Measurements from ENCODE around the gene HBG1. TPM values are rescaled to one million over a fixed set of nuclear protein-coding genes. Genes with fewer than 3 reads are reported as not detected.
"Not testable (repeated sequence)": the region's sequence is repeated elsewhere in the genome, so short reads cannot be mapped to it uniquely, and the experiment has no call there.

Gene HBG1
- not detected in 2 replicates for total RNA-seq

- not testable (repeated sequence) for DNase-seq (ENCODE audit: extremely low read depth, low read depth, low spot score)
Observed at GRCh38 chr11:5249807-5250396, at the start of gene HBG1. TSS of gene HBG1 (minus strand) at chr11:5249857. CDS start at chr11:5249804, 53 bp downstream.

GRCh38 chr11:5298451-5298850 is 48.8 kb upstream of the HBG1 start:
- DNase-seq (ENCODE audit: extremely low read depth, low read depth, low spot score): no peak

DNA sequence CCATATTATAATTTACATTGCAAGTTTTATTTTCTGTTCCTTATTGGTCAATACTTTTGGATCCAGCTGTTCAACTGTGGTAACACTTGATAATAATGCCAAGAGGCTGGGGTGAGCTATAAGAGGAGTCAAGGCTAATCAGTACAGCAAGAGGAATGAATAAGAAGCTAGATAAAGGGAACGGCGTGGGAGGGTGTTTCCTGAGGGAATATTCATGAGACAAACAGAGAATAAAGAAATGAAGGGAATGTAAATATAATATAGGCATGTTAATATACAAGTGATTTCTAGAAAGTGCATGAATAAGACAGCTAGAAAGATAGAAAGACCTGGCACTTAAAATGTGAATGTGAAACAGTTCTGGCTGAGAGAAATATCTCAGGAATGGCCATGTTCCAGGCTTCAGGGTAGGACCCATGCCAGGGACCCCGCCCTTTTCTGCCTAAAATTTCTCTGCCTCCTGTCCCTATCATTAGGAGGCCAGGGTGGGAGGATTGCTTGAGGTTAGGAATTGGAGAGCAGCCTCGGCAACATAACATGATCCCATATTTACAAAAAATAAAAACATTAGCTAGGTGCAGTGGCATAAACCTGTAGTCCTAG is 48.2 kb upstream of the HBG1 start:
- DNase-seq (ENCODE audit: extremely low read depth, low read depth, low spot score): no peak

- not testable (repeated sequence) for DNase-seq (ENCODE audit: extremely low read depth, low read depth, low spot score)
Observed at GRCh38 chr11:5294342-5294995, 44.8 kb upstream of the HBG1 start.

- no peak for DNase-seq (ENCODE audit: extremely low read depth, low read depth, low spot score)
Observed at GRCh38 chr11:5293028-5293427, 43.4 kb upstream of the HBG1 start.

DNA sequence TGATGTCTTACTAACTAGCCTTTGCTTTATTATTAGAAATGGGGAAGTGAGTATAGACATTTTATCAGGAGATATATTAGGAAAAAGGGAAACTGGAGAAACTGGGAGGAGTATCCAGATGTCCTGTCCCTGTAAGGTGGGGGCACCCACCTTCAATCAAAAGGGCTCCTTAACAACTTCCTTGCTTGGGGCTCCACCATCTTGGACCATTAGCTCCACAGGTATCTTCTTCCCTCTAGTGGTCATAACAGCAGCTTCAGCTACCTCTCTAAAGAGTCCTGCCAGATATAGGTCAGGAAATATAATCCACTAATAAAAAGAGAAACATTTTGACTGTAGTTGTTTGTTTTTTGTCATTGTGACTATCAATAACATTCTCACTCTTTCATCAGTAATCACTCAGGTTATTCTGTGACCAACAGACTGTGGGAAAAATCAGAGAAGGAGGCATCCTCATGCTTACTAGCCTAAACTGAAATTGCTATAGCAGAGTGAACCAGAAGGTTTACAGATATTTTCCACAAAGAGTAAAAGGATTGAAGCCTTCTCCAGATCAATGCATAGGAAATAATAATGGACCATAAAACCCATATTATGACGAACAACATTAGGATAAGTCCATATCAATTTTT is 41.7 kb upstream of the HBG1 start:
- DNase-seq (ENCODE audit: extremely low read depth, low read depth, low spot score): no peak

GRCh38 chr11:5290106-5290505 is 40.4 kb upstream of the HBG1 start:
- DNase-seq (ENCODE audit: extremely low read depth, low read depth, low spot score): no peak

GRCh38 chr11:5289696-5290095 is 40.0 kb upstream of the HBG1 start:
- DNase-seq (ENCODE audit: extremely low read depth, low read depth, low spot score): no peak

DNA sequence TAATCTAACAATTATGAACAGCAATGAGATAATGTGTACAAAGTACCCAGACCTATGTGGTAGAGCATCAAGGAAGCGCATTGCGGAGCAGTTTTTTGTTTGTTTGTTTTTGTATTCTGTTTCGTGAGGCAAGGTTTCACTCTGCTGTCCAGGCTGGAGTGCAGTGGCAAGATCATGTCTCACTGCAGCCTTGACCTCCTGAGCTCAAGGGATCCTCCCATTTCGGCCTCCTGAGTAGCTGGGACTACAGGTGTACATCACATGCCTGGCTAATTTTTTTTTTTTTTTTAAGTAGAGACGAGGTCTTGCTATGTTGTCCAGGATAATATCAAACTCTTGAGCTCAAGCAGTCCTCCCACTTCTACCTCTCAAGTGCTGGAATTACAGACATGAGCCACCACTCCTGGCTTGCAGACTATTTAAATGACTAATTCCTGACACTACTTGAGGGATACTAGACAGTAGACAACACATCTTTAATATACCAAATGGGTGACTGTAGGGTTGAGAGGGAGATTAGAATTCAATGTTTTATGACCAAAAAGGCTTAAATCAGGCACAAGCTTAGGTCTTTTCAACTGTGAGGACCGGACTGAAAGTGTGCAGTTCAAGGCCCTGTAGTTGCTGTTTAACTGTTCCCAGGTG is 39.4 kb upstream of the HBG1 start:
- DNase-seq (ENCODE audit: extremely low read depth, low read depth, low spot score): no peak

DNA sequence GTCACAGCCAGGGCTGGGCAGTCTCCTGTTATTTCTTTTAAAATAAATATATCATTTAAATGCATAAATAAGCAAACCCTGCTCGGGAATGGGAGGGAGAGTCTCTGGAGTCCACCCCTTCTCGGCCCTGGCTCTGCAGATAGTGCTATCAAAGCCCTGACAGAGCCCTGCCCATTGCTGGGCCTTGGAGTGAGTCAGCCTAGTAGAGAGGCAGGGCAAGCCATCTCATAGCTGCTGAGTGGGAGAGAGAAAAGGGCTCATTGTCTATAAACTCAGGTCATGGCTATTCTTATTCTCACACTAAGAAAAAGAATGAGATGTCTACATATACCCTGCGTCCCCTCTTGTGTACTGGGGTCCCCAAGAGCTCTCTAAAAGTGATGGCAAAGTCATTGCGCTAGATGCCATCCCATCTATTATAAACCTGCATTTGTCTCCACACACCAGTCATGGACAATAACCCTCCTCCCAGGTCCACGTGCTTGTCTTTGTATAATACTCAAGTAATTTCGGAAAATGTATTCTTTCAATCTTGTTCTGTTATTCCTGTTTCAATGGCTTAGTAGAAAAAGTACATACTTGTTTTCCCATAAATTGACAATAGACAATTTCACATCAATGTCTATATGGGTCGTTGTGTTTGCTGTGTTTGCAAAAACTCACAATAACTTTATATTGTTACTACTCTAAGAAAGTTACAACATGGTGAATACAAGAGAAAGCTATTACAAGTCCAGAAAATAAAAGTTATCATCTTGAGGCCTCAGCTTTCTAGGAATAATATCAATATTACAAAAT is 38.6 kb upstream of the HBG1 start:
- DNase-seq (ENCODE audit: extremely low read depth, low read depth, low spot score): no peak

GRCh38 chr11:5286901-5287300 is 37.2 kb upstream of the HBG1 start:
- no peak for DNase-seq (ENCODE audit: extremely low read depth, low read depth, low spot score)

DNA sequence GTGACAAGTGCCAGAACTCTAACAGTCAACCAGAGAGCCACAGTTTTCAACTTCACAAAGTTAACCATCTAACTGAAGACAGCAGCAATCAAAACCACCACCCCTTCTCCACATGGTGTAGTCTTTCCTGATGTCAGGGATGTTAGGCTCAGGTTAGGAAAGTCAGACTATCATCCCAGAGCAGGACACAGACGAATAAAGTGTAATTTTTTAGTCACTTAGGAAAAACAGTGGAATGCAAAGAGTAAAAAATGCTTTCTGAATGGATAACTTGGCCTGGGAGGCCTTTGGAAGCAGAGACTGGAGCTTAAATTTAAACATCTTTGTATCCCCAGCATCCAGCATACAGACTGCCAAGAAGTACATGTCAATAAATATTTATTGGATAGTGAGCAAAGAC is 36.7 kb upstream of the HBG1 start:
- no peak for DNase-seq (ENCODE audit: extremely low read depth, low read depth, low spot score)

DNA sequence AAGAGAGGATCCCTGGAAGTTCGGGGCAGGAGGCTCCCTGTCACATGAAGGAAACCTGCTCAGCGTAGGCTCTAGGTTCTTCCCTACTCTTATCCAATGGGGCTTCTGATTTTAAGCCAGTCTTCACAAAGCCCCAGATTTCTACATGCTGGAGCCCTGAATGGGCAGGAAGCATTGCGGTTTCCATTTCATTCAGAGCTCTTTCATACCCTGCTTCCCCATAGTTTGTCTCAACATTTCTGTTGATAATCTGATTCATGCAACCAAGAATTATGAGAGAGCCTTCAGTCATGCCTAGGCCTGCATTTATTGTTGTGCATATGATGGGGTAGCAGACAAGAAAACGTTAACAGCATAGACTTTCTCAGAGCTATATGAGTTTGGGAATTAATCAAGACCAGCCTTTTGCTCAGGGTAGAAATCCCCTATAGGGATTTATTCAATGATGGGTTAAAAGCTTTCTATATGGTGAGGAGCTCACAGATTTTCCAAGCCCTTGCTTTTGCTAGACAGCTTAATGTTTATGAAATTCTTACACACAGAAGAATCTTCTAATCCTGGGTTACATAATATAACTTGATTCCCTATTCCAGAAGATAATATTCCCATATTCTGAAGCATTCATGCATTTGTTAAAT is 36.2 kb upstream of the HBG1 start:
- no peak for DNase-seq (ENCODE audit: extremely low read depth, low read depth, low spot score)

DNA sequence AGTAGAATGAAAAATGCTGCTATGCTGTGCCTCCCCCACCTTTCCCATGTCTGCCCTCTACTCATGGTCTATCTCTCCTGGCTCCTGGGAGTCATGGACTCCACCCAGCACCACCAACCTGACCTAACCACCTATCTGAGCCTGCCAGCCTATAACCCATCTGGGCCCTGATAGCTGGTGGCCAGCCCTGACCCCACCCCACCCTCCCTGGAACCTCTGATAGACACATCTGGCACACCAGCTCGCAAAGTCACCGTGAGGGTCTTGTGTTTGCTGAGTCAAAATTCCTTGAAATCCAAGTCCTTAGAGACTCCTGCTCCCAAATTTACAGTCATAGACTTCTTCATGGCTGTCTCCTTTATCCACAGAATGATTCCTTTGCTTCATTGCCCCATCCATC is 35.0 kb upstream of the HBG1 start:
- DNase-seq (ENCODE audit: extremely low read depth, low read depth, low spot score): no peak

DNA sequence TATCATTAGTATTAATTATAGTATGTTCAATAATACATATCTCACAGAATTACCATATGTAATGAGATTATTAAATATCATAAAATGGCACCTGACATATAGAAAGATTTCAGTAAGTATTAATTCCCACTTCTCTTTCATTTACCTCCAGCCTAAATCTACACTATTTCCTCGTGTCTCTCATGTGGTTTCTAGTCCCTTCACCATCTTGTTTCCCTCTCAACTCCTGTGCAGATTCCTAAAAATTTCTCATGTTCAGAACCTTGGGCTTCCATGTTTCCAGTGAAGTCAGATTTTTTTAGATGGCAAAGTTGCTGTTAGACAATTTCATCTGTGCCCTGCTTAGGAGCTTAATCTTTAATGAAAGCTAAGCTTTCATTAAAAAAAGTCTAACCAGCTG is 34.2 kb upstream of the HBG1 start:
- no peak for DNase-seq (ENCODE audit: extremely low read depth, low read depth, low spot score)

GRCh38 chr11:5283086-5283485 is 33.4 kb upstream of the HBG1 start:
- DNase-seq (ENCODE audit: extremely low read depth, low read depth, low spot score): no peak

- no peak for DNase-seq (ENCODE audit: extremely low read depth, low read depth, low spot score)
Observed at GRCh38 chr11:5282628-5283027, 33.0 kb upstream of the HBG1 start.

DNA sequence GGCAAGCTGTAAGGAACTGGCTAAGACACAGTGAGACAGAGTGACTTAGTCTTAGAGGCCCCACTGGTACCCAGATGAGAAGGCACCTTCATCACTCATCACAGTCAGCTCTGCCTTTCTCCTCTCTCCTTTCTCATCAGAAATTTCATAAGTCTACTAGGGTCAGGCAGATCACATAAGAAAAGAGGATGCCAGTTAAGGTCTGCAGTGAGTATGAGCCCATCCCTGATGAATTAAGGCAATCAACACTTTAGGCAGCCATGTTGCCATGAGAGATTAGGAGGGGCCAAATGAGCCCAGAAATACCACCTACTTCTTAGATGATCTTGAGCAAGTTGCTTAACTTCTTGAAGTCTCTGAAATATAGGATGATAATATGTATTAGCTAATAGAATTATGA is 31.9 kb upstream of the HBG1 start:
- no peak for DNase-seq (ENCODE audit: extremely low read depth, low read depth, low spot score)

DNA sequence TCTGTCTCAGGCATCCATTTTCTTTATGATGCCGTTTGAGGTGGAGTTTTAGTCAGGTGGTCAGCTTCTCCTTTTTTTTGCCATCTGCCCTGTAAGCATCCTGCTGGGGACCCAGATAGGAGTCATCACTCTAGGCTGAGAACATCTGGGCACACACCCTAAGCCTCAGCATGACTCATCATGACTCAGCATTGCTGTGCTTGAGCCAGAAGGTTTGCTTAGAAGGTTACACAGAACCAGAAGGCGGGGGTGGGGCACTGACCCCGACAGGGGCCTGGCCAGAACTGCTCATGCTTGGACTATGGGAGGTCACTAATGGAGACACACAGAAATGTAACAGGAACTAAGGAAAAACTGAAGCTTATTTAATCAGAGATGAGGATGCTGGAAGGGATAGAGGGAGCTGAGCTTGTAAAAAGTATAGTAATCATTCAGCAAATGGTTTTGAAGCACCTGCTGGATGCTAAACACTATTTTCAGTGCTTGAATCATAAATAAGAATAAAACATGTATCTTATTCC is 31.0 kb upstream of the HBG1 start:
- peak; percentile 86 for DNase-seq (ENCODE audit: extremely low read depth, low read depth, low spot score)

Data from glomerular endothelial cell (primary cell).